ENCODE results near the gene IER3IP1.

Gene IER3IP1

DNA sequence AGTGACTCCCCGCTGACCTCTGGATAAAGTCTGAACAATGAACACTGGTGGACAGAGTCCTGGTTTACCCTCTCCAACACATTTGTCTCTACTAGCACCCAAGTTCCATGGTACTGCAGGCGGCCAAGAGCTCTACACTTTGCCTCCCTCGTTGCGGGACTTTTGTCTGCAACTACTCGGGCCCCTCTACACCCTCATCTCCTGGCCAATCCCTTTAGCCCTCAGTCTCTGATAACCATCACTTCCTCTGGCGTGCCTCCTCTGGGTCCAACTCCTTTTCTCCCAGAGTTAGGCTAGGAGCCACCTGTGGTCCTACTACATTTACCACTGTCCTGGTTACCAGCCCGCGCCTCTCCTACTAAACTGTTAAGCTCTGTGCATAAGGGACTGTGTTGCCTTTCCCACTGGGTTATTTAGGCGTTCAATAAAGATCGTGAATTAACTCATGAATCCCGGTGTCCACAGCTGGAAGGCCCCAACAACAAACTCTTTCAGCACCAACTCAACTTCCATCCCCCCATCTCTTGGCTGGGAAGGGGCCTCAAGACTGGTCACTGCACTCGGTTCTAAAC is 26.6 kb downstream of the IER3IP1 start:
- in situ Hi-C loops (cut with HindIII; ENCODE audit: low pct_unique_long_range_greater_than_20kb, low sequenced_read_pairs): no loop called here
- peak; percentile 12 to 16 for DNase-seq (ENCODE audit: low read depth in 1 of 2, low spot score in 1 of 2)
- TF ChIP-seq JUND (IDR thresholded peaks at IDR 0.05; ENCODE audit: low read depth): no peak

DNA sequence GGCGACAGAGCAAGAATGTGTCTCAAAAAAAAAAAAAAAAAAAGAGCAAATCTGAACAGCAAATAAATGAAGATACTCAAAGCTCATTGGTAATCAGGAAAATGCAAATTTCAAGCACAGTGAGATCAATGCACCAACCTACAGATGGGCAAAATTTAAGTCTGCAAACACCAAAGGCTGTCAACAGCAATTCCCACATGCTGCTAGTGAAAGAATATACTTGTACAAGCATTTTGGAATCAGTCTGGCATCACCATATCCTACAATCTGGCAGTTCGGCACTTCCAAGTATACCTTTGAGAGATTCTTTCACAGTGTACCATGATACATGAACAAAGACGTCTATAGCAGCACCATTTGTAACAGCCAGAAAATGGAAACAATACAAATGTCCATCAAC is 30.0 kb downstream of the IER3IP1 start:
- DNase-seq (ENCODE audit: low read depth in 1 of 2, low spot score in 1 of 2): no peak
- in situ Hi-C loops (cut with HindIII; ENCODE audit: low pct_unique_long_range_greater_than_20kb, low sequenced_read_pairs): no loop called here
- TF ChIP-seq JUND (IDR thresholded peaks at IDR 0.05; ENCODE audit: low read depth): no peak

DNA sequence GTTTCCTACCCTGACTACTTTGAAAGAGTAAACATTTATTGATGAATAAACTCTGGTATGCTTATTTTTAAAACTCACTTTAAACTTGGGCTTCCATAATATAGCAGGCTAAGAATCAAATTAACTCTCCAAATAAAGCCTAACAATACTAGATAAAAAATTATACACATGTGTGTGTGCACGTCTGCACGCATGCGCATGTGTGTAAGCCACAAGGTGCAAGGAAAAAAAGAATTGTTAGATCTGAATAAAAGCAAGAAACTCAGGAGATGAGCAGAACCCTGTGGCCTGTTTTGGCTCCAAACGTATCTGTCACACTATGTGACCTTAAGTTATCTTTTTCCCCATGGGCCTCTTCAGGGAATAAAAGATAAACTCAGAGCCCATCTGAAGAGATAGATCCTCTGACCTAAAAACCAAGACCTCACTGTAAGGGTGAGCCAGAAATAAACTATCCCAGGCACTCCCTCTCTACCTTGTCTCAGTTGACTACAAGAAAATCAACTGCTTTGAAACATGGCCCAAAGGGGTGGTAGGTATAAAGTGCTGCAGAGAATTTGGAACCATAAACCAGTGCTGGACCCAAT is 32.2 kb downstream of the IER3IP1 start:
- DNase-seq (ENCODE audit: low read depth in 1 of 2, low spot score in 1 of 2): no peak
- TF ChIP-seq JUND (IDR thresholded peaks at IDR 0.05; ENCODE audit: low read depth): no peak
- in situ Hi-C loops (cut with HindIII; ENCODE audit: low pct_unique_long_range_greater_than_20kb, low sequenced_read_pairs): no loop called here

DNA sequence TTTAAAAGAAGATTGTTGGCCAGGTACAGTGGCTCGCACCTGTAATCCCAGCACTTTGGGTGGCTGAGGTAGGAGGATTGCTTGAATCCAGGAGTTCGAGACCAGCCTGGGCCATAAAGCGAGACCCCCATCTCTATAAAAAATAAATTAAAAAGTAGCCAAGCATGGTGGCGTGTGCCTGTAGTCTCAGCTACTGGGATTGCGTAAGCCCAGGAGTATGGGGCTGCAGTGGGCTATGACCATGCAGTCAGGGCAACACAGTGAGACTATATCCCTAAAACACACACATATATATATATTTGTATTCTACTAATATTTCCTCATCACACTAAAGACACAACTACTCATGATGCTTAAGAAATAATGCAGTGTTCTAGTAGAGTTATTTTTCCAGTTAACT is 33.0 kb downstream of the IER3IP1 start:
- in situ Hi-C loops (cut with HindIII; ENCODE audit: low pct_unique_long_range_greater_than_20kb, low sequenced_read_pairs): no loop called here
- no peak for TF ChIP-seq JUND (IDR thresholded peaks at IDR 0.05; ENCODE audit: low read depth)
- no peak for DNase-seq (ENCODE audit: low read depth in 1 of 2, low spot score in 1 of 2)

DNA sequence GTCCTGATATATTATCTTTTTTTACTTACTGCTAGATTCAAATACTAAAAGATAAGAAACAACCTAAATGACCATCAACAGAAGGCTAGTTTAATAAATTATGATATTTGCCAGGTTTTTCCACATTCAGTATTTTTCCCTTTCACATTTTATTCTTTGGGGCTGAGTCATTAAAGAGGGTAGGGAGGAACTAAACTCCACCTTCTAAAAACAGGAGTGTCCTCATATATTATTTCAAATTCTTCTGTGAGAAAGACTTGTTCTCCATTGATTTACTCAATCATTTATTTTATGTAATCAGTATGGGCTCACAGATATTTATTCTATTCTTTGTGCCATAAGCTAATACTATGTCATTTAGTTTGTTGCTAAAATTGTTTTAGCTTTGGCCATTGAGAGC is 34.9 kb downstream of the IER3IP1 start:
- no peak for DNase-seq (ENCODE audit: low read depth in 1 of 2, low spot score in 1 of 2)
- in situ Hi-C loops (cut with HindIII; ENCODE audit: low pct_unique_long_range_greater_than_20kb, low sequenced_read_pairs): no loop called here
- no peak for TF ChIP-seq JUND (IDR thresholded peaks at IDR 0.05; ENCODE audit: low read depth)

DNA sequence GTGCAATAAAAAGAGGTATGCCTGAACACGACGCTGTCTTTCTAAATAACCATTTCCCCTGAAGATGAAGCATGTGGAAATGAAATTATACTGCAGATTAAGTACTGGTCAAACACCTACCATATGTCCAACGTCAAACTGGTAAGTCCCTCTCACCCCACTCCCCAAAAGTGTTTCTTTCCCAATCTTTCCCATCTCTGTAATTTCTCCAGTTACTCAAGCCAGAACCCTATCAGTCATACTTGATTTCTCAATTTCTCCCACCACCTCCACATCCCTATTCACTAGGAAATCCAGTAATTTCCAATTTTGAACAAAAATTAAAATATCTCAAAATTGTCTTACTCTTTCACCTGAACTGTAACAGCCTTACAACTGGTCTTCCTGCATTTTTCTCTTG is 55.0 kb downstream of the IER3IP1 start:
- in situ Hi-C loops (cut with HindIII; ENCODE audit: low pct_unique_long_range_greater_than_20kb, low sequenced_read_pairs): no loop called here
- TF ChIP-seq JUND (IDR thresholded peaks at IDR 0.05; ENCODE audit: low read depth): no peak
- DNase-seq (ENCODE audit: low read depth in 1 of 2, low spot score in 1 of 2): no peak

DNA sequence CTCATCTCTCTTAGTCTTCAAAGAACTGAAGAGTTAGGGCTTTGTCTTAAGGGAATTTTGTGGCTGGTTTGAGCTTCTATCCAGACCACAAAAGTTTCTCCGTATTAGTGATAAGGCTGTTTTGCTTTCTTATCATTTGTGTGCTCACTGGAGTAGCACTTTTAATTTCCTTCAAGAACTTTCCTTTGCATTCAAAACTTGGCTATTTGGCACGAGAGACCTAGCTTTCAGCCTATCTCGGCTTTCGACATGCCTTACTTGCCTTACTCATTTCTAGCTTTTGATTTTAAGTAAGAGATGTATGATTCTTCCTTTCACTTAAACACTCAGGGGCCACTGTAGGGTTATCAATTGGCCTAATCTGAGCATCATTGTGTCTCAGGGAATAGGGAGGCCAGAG is 55.7 kb downstream of the IER3IP1 start:
- no peak for DNase-seq (ENCODE audit: low read depth in 1 of 2, low spot score in 1 of 2)
- TF ChIP-seq JUND (IDR thresholded peaks at IDR 0.05; ENCODE audit: low read depth): no peak
- in situ Hi-C loops (cut with HindIII; ENCODE audit: low pct_unique_long_range_greater_than_20kb, low sequenced_read_pairs): no loop called here

DNA sequence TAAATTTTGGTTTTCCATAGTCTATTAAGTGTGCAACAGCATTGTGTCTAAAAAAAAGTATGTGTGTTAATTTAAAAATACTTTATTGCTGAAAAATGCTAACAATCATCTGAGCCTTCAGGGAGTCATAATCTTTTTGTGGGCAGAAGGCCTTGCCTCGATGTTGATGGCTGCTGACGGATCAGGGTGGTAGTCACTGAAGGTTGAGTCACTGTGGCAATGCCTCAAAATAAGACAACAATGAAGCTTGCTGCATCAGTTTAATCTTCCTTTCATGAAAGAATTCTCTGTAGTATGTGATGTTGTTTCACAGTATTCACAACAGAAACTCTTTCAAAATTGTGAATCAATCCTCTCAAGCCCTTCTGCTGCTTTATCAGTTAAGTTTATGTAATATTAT is 57.2 kb downstream of the IER3IP1 start:
- TF ChIP-seq JUND (IDR thresholded peaks at IDR 0.05; ENCODE audit: low read depth): no peak
- no peak for DNase-seq (ENCODE audit: low read depth in 1 of 2, low spot score in 1 of 2)
- in situ Hi-C loops (cut with HindIII; ENCODE audit: low pct_unique_long_range_greater_than_20kb, low sequenced_read_pairs): no loop called here

DNA sequence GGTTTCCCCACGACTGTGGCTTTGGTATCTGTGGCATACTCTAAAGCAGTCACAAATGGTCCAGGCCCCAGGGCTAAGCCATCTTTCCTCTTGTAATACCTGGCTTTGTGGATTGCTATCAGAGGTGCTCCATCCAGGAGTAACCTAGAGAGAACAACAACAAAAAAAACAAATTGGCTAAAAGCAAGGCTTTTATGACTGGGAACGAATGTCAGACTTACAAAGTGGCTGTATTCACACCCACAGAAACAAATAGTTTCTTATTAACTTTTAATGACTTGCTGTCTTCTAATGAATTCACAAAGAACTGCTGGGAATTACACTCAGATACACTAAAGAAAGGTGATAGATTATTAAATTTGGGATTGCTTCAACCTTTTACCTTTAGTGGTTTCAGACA is 61.0 kb downstream of the IER3IP1 start:
- in situ Hi-C loops (cut with HindIII; ENCODE audit: low pct_unique_long_range_greater_than_20kb, low sequenced_read_pairs): no loop called here
- TF ChIP-seq JUND (IDR thresholded peaks at IDR 0.05; ENCODE audit: low read depth): no peak
- DNase-seq (ENCODE audit: low read depth in 1 of 2, low spot score in 1 of 2): no peak

DNA sequence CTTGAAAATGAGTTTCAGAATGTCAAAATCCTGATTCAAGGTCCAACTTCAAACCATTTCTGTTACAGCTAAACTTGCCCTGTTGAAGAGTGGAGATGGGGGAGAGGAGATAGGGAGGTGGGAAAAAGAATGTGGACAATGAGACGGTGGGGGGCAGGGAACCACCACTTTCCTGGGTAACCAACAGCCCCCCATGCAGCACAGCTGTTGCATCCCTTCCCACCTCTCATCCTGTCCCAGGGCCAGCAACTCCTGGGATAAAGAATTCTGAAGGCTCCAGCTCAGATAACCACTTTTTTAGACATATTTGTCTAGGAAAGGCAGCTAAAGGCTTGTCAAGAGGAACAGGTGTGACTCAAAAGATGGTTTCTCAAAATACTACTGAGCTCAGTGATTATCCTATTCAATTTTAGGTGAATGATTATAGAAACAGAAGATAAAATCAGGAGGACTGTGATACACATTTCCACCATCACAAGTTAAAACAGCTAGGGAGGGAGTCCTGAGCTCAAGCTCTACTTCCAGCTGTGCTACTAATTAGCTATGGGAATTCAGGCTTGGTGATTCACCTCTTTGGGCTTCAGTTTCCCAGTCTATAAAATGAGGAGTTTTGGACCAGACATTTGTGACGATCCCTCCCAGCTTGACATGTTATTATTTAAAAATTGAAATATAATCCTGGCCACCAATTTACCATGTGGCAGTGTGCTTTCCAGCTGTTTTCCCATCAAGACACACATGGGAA is 62.2 kb downstream of the IER3IP1 start:
- TF ChIP-seq JUND (IDR thresholded peaks at IDR 0.05; ENCODE audit: low read depth): no peak
- DNase-seq (ENCODE audit: low read depth in 1 of 2, low spot score in 1 of 2): no peak
- in situ Hi-C loops (cut with HindIII; ENCODE audit: low pct_unique_long_range_greater_than_20kb, low sequenced_read_pairs): no loop called here

DNA sequence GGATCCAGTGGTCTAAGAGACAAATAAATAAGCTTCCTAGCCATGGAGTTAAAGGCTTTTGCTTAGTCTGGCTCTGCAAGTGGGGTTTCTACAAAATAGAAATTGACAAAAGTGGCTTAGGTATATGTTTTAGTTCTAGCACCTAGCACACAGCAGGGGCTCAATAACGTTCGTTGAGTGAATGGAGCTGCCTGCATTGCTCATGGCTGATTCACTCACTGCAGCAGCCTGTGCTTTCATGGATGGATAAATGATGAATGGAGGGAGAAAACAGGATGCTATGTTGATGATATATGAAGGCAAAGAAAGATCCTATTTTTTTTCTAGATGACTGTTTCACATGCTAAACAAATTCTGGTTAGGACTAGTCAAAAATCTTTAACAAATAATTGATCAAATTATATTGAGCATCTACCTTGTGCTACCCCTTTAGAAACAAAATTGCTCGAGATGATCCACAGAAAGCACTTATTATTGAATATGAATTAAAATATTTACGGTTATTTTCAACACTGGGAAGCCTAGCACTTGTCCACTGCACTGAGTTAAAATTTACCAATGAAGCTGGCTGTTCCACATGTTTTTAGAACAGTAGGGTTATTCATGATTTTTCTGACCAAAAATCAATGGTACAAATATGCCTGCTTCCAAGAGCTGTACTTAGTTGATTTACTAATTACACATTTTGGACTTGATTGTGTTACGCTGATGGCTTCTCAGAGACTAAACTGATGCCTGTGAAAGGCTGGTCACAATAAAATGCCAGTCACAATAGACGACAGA is 65.5 kb downstream of the IER3IP1 start:
- in situ Hi-C loops (cut with HindIII; ENCODE audit: low pct_unique_long_range_greater_than_20kb, low sequenced_read_pairs): no loop called here
- DNase-seq (ENCODE audit: low read depth in 1 of 2, low spot score in 1 of 2): no peak
- no peak for TF ChIP-seq JUND (IDR thresholded peaks at IDR 0.05; ENCODE audit: low read depth)

DNA sequence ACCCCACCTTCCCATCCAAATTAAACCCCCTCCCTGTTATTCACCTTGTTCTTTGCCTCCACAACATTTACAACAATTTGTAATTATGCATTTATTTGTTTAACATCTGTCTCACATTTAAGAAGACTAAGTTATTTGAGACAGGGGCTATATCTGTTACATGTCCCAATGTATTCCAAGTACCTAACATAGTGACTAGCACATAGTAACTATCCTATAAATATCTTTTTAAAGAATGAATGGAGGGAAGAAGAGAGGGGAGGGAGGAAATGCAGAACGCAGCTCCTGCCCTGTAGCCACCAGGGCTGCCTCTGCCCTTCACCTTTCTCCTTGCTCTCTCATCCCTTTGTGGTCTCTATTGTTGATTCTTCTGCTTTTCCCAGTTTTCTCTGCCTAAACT is 66.4 kb downstream of the IER3IP1 start:
- in situ Hi-C loops (cut with HindIII; ENCODE audit: low pct_unique_long_range_greater_than_20kb, low sequenced_read_pairs): no loop called here
- TF ChIP-seq JUND (IDR thresholded peaks at IDR 0.05; ENCODE audit: low read depth): no peak
- no peak for DNase-seq (ENCODE audit: low read depth in 1 of 2, low spot score in 1 of 2)

DNA sequence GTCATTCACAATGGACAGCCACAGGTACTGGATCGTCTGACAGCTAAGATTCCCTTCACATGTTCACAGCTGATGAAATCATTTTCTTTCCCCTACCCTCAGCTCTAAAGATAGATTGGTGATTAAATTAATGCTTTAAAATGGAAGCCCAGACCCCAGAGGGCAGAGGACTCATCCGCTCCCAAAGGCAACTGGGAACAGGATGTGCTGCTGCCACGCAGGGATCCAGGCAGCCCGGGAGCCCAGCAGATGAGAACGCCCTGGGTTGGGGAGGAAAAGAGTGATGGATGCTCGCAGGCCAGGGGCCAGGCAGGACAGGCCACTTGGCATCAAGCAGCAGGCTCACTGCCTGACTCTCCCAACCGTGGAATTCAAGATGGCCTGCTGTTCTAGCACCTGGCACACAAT is 67.2 kb downstream of the IER3IP1 start:
- DNase-seq (ENCODE audit: low read depth in 1 of 2, low spot score in 1 of 2): no peak
- TF ChIP-seq JUND (IDR thresholded peaks at IDR 0.05; ENCODE audit: low read depth): no peak
- in situ Hi-C loops (cut with HindIII; ENCODE audit: low pct_unique_long_range_greater_than_20kb, low sequenced_read_pairs): no loop called here

Data from T47D (cell line).